Erythroblast (primary cell): ENCODE measurements around the gene CLEC2L.

ENCODE experiments used
- GATA1 ChIP-seq: IDR thresholded peaks from 2 replicates; pipeline ENCODE4 v1.6.1; 2011; ENCODE audit warnings: low read depth, mild to moderate bottlenecking, control low read depth, low read length, moderate library complexity
- POLR2A ChIP-seq: IDR thresholded peaks from 2 replicates; pipeline ENCODE4 v1.6.1; 2011; ENCODE audit warnings: mild to moderate bottlenecking, low read length

DNA sequence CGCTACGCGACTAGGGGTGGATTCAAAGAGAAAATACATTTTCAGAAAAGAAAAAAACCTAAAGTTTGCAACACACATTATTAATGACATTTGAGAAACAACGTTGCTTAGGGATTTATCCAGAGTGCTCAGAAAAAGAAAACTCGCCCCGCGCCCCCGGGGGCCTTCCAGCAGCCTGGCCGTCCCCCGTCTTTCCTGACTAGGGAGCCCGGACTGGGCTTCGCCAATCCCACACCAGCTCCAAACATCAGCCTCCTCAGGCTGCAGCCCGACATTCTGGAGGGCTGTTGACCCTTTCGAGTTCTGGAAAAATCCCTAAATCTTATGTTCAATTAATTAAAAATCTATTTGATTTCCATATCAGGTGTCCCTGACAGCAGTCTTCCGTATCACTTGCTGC lies 48.6 kb downstream of the CLEC2L start:
- TF ChIP-seq POLR2A: no peak
- TF ChIP-seq GATA1: no peak
